ENCODE data around the gene PROP1.
"Not testable (repeated sequence)": the region's sequence is repeated elsewhere in the genome, so short reads cannot be mapped to it uniquely, and the experiment has no call there.

The PROP1 gene

DNA sequence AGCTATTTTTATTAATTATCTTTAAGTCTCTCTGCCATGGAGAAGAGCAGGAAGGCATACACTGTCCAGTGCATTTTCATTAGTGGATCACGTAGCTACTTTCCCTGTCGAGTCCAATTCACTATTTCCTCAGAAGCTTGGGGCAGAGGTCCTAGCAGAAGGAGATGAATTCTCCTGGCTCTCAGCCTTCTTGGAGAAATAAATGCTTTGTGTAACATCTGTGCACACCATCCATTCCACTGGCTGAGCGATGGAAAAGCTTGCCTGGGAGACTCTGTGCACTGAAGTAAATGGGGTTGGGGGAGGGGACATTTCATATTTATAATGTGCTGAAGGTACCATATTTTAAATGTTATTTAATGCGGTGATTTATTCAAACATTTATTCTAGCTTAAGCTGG lies 23.4 kb downstream of the PROP1 start:
- H3K27ac ChIP-seq = no peak overlapping the region
- no peaks in the 10 kb centered on the region for H3K36me3 ChIP-seq
- H3K27me3 ChIP-seq = peaks cover 0 to 19% of the 10 kb centered on the region in 2 donors
- H3K4me1 ChIP-seq = no peaks in the 10 kb centered on the region
- intact Hi-C loops (cut with DNase I; ENCODE audit: low total_unique reads) = no loop called here
- DNase-seq = no peak
- H3K4me3 ChIP-seq = no peak overlapping the region
- TF ChIP-seq, protein P1, sequence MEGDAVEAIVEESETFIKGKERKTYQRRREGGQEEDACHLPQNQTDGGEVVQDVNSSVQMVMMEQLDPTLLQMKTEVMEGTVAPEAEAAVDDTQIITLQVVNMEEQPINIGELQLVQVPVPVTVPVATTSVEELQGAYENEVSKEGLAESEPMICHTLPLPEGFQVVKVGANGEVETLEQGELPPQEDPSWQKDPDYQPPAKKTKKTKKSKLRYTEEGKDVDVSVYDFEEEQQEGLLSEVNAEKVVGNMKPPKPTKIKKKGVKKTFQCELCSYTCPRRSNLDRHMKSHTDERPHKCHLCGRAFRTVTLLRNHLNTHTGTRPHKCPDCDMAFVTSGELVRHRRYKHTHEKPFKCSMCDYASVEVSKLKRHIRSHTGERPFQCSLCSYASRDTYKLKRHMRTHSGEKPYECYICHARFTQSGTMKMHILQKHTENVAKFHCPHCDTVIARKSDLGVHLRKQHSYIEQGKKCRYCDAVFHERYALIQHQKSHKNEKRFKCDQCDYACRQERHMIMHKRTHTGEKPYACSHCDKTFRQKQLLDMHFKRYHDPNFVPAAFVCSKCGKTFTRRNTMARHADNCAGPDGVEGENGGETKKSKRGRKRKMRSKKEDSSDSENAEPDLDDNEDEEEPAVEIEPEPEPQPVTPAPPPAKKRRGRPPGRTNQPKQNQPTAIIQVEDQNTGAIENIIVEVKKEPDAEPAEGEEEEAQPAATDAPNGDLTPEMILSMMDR (IDR thresholded peaks at IDR 0.05) = no peak
- peaks cover 0 to 5% (median 0%) of the 10 kb centered on the region in 3 donors for H3K9me3 ChIP-seq

DNA sequence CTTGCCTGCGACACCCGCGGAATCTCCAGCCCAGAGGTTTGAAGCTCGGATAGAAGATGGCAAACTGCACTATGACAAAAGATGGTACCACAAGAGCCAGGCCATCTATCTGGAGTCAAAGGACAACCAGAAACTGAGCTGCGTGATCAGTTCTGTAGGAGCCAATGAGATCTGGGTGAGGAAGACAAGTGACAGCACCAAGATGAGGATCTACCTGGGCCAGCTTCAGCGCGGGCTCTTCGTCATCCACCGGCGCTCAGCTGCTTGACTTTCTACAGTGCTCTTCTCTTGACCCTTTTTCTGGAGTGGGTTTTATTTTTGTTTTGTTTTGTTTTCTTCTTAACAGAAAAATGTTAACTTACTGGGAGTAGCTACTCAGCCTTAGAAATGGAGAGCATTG lies 24.0 kb downstream of the PROP1 start:
- H3K36me3 ChIP-seq; intact Hi-C loops (cut with DNase I; ENCODE audit: low total_unique reads); H3K4me3 ChIP-seq; H3K9me3 ChIP-seq; H3K4me1 ChIP-seq; H3K27ac ChIP-seq; DNase-seq: not testable (repeated sequence)
- H3K27me3 ChIP-seq = peaks cover 0 to 13% of the 10 kb centered on the region in 2 donors

DNA sequence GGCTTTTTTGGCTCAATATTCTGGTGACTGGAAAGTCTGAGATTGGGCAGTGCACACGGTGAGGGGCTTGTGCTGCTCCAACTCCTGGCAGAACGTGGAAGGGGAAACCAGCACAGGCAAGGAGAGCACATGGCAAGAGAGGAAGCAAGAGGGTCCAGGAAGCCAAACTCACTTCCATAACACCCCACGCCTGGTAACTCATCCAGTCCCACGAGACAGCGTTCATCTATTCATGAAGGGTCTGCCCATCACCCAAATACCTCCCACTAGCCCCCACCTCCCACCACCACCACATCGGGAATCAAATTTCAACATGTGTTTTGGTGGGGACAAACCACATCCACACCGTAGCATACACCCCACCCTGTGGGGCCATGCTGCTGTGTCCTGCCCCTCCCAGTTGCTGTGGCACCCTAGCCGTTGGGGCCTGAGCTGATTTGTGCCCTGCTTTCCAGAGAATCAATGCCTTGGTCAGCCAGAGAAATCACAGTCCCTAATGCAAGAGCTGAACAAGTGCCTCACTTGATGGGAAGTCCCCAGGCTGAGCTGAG lies 27.3 kb downstream of the PROP1 start:
- intact Hi-C loops (cut with DNase I; ENCODE audit: low total_unique reads) = no loop called here

DNA sequence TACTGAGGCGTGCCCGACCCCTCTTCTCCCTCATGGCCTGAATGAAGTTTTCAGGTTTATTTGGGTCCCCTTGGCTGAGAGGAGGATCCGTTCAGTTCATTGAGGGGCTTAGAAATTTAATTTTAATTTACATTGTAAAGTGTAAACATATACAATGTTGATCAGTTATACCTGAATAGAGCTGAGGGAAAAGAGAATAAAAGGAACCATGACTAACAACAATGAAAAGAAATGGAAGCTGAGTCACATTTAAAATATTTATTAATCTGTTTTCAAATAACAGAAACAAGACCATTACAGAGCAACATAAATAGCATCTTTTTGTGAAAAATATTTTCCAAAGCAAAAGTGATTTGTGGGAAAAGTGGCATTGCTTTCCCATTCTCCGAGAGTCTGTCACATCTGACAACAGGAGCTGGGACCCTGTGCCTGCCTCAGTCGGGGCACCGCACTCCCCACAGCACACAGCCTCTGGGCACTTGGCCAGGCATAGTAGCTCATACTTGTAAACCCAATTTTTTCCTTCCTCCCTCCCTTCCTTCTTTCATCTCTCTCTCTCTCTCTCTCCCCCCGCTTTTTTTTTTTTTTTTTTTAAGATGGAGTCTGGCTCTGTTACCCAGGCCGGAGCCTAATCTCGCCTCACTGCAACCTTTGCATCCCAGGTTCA lies 28.7 kb downstream of the PROP1 start:
- Histone ChIP-seq H3K27me3 (peaks cover 0 to 10% of the 10 kb centered on the region in 2 donors), H3K4me1 (no peaks in the 10 kb centered on the region), H3K36me3 (no peaks in the 10 kb centered on the region), H3K27ac (no peak overlapping the region), H3K9me3 (no peaks in the 10 kb centered on the region), H3K4me3 (no peak overlapping the region)
- TF ChIP-seq, protein P1 (IDR thresholded peaks at IDR 0.05) = no peak
- no peak for DNase-seq
- intact Hi-C loops (cut with DNase I; ENCODE audit: low total_unique reads) = no loop called here

More for the DNA sequence above, 27.3 kb downstream of the PROP1 start:
- Histone ChIP-seq H3K4me1 (no peaks in the 10 kb centered on the region), H3K27ac (no peak overlapping the region), H3K27me3 (peaks cover 0 to 10% of the 10 kb centered on the region in 2 donors), H3K4me3 (no peak overlapping the region), H3K36me3 (no peaks in the 10 kb centered on the region), H3K9me3 (no peaks in the 10 kb centered on the region)
- no peak for DNase-seq
- TF ChIP-seq, protein P1 (IDR thresholded peaks at IDR 0.05) = no peak

DNA sequence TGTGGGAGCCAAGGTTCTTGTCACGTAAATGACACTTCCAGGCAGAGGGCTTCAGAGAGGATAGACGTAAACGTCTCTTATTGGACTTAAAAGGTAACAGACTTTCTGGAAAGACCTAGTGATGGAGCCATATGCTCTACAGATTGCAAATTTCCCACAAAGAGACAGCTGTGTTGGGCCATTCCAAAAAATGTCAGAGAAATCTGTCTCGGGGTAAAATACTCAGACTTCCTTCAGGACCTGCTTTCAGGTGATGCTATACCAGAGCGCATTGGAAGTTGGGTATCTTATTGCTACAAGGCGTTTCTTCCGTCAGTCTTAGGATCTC lies 29.2 kb downstream of the PROP1 start:
- Histone ChIP-seq H3K27me3 (peaks cover 0 to 10% of the 10 kb centered on the region in 2 donors), H3K9me3 (no peaks in the 10 kb centered on the region), H3K36me3 (no peaks in the 10 kb centered on the region), H3K4me3 (no peak overlapping the region), H3K27ac (no peak overlapping the region), H3K4me1 (no peaks in the 10 kb centered on the region)
- TF ChIP-seq, protein P1 (IDR thresholded peaks at IDR 0.05) = no peak
- no peak for DNase-seq
- intact Hi-C loops (cut with DNase I; ENCODE audit: low total_unique reads) = no loop called here

DNA sequence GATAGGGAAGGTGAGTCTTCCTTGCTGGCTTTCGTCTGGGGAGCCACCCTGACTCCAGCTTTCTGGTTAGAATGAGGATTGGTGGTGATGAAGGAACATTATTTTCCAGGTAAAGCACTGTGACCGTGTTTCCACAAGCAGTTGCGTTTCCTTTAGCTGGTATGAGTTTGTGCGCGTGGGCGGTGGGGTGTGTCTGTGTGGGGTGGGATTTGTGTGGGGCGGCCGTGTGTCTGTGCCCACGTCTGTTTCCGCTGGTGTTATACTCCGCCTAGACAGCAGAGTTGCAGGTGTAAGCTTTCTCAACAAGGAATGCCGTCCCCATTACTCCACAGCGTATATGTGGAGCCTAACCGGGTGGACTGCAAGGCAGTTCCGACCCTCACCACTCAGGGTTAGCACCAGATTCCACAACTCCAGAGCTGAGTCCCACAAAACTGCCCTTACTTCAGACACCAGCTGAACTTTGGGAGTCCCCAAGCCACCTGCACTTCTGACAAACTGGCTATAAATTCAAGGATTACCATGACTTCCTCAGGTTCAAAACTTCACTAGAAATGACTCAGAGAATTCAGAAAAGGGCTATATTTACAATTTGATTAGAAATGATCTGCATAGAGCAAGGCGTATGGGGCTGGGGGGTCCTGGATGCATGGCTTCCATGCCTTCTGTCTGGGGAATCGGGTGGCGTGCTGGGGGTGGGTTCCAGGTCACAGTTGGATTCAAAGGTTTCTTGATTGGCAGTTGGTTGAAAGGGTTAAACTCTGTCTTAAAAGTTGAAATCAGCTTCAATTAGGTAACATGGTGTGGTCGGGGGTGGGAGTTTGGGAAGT lies 29.8 kb downstream of the PROP1 start:
- Histone ChIP-seq H3K4me1 (no peaks in the 10 kb centered on the region), H3K27me3 (peaks cover 0 to 10% of the 10 kb centered on the region in 2 donors), H3K4me3 (no peak overlapping the region), H3K9me3 (no peaks in the 10 kb centered on the region), H3K27ac (no peak overlapping the region), H3K36me3 (no peaks in the 10 kb centered on the region)
- TF ChIP-seq, protein P1 (IDR thresholded peaks at IDR 0.05) = no peak
- intact Hi-C loops (cut with DNase I; ENCODE audit: low total_unique reads) = no loop called here
- DNase-seq = no peak
